Lower leg skin (tissue), 4 donors: ENCODE data around the gene CA5A. TPM values are rescaled to one million over a fixed set of nuclear protein-coding genes. Genes with fewer than 3 reads are reported as not detected.

Experiments used
- DNase-seq, 2 donors: peaks; one replicate each; pipeline ENCODE4 v3.0.0-alpha.2; 2019; ENCODE audit warnings: low spot score in 2 of 2
- H3K4me3 ChIP-seq: fragments of 200-600 bp; sonication (generic); 2 replicates; pipeline ENCODE4 v1.5.1; 2017; ENCODE audit warnings: mild to moderate bottlenecking, low read depth; ENCODE audit not compliant: poor library complexity, severe bottlenecking
- POLR2A ChIP-seq, 2 donors: fragments of 450-650 bp; IDR thresholded peaks; one replicate each; pipeline ENCODE4 v1.6.1; 2016 to 2017; ENCODE audit warnings: antibody characterized with exemption in 2 of 2, mild to moderate bottlenecking in 1 of 2, moderate library complexity in 1 of 2
- WGBS, 2 donors: methylation state at CpG; one replicate each; pipeline ENCODE4 v1.1.5; 2018; 5-methylcytosine and 5-hydroxymethylcytosine counted together
- intact Hi-C: fragments of 100-400 bp; cut with DNase I; formaldehyde crosslinking; loops from one replicate; pipeline ENCODE4 v1.15.0; 2023; ENCODE audit warnings: low total_unique reads
- total RNA-seq, 4 donors: library from RNA; depleted of rRNA; stranded (reverse); fragments of >200 nt; gene quantifications; one replicate each; pipeline ENCODE4 v1.1.0, GENCODE V29; 2016
- TF ChIP-seq, protein P1 (sequence below), 3 donors: fragments of 450-650 bp; IDR thresholded peaks; one replicate each; pipeline ENCODE4 v1.5.1; 2016; ENCODE audit warnings: antibody characterized with exemption in 3 of 3, mild to moderate bottlenecking in 3 of 3, moderate library complexity in 2 of 3

CA5A gene
- total RNA-seq, 4 donors from 2014 or later: not detected

DNA sequence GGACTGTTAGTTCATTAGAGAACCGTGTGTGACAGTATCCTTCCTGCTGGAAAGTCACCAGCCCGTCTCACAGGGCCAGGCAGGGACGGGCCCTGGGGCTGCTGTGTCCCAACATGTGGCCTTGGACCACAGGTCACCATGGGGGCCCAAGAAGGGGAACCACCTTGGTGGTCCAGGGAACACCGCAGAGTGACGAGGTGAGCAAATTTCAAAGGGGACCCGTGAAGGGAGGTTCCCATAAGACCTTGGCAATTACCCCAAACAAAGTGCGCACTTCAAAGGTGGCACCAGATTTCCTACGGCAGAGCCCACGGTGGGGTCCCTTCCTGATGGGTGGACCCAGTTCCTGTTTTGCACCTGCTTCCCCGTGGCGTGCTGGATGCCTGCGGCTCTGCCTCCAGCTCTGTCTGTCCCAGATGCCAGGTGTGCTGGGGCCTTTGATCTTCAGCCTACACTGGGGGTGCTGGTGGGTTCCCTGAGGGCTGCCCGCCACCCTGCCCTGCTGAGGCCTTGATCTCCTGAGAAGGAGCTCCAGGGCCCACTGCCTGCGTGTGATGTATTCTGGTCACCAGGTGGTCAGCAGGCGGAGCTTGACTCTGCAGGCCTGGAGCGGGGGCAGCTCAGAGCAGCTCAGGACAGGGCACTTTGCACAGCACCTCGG is 94.0 kb downstream of the CA5A start:
- no peak for DNase-seq
- WGBS, 2 donors: 75 to 76% methylated on average over 16 to 17 of the region's 17 CpGs
- TF ChIP-seq POLR2A (IDR thresholded peaks at IDR 0.05): no peak
- TF ChIP-seq, protein P1, sequence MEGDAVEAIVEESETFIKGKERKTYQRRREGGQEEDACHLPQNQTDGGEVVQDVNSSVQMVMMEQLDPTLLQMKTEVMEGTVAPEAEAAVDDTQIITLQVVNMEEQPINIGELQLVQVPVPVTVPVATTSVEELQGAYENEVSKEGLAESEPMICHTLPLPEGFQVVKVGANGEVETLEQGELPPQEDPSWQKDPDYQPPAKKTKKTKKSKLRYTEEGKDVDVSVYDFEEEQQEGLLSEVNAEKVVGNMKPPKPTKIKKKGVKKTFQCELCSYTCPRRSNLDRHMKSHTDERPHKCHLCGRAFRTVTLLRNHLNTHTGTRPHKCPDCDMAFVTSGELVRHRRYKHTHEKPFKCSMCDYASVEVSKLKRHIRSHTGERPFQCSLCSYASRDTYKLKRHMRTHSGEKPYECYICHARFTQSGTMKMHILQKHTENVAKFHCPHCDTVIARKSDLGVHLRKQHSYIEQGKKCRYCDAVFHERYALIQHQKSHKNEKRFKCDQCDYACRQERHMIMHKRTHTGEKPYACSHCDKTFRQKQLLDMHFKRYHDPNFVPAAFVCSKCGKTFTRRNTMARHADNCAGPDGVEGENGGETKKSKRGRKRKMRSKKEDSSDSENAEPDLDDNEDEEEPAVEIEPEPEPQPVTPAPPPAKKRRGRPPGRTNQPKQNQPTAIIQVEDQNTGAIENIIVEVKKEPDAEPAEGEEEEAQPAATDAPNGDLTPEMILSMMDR (IDR thresholded peaks at IDR 0.05): no peak
- intact Hi-C loops: no loop called here
- H3K4me3 ChIP-seq: no peak overlapping the region

DNA sequence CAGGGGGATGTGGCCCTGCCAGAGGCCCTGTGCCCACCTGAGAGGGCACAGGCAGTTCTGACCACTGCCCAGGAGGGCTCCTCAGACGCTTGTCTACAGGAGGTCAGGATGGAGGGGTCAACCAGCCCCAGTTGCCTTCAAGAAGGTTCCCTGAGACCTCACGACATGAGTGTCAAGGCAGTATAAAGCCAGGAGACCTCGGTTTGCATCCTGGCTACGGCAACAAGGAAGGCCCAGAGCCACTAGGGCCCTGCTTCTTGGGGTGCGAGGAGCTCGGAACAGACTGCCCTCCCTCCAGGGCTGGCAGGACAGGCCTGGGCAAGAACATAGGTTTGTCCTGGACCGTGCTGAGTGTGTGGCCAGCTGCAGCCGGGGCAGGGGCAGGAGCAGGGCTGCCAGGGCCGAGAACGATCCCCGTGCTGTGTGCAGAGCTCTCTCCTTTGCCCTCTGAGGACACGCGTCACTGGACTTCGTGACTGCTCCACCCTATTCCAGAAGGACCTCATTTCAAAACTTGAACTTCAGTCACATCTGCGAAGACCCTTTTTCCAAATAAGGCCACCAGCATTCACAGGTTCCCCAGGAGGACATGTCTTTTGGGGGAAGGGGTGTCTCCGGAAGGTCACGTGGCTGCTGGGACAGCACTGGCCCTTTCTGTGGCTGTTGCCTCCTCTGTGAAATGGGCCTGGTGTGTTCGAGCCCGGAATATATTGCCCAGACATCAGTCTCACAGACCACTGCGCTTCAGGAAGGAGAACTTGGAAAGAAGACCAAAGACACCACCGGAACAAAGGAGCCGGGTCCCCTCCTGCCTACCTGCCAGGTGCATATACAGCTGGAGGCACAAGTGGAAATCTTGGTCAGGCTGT is 94.8 kb downstream of the CA5A start:
- intact Hi-C loops: no loop called here
- TF ChIP-seq, protein P1 (IDR thresholded peaks at IDR 0.05): no peak
- no peak for TF ChIP-seq POLR2A (IDR thresholded peaks at IDR 0.05)
- no peak for DNase-seq
- WGBS, 2 donors: 92% methylated on average over 22 of the region's 22 CpGs
- no peak overlapping the region for H3K4me3 ChIP-seq

DNA sequence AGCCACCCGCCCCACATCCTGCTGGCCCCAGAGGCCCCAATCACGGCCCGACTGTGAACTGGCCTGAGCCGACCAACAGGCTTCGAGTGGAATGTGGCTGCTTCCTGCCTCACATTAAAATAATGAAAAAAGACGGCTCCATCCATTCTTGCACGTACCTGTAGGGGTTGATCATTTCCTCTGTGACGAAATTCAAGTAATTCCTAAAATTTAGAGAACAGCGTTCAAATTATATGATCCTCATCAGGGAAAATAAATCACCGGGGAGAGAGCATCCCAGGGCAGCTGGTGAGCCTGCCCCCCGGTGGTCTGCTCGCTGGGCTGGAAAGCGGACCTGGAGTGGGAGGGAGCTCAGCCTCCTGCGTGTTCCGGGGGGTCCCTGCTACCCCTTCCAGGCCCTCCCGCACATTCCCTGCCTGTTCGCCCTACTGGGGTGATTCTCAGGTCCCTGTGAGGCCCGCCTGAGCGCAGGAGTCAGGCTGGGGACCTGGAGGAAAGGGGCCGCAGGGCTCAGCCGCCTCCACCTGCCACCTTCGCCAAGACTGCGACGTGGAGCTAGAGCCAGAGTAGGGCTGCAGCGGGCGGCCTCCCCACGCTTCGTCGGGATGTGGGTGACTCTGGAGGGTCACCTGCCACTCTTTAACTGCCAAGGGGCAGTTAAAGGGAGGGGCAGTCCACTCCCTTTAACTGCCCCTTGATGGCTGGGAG is 95.9 kb downstream of the CA5A start:
- TF ChIP-seq POLR2A (IDR thresholded peaks at IDR 0.05): no peak
- TF ChIP-seq, protein P1 (IDR thresholded peaks at IDR 0.05): no peak
- DNase-seq: no peak
- 87 to 91% methylated on average over 23 to 27 of the region's 29 CpGs for WGBS, 2 donors
- H3K4me3 ChIP-seq: no peak overlapping the region
- intact Hi-C loops: no loop called here

DNA sequence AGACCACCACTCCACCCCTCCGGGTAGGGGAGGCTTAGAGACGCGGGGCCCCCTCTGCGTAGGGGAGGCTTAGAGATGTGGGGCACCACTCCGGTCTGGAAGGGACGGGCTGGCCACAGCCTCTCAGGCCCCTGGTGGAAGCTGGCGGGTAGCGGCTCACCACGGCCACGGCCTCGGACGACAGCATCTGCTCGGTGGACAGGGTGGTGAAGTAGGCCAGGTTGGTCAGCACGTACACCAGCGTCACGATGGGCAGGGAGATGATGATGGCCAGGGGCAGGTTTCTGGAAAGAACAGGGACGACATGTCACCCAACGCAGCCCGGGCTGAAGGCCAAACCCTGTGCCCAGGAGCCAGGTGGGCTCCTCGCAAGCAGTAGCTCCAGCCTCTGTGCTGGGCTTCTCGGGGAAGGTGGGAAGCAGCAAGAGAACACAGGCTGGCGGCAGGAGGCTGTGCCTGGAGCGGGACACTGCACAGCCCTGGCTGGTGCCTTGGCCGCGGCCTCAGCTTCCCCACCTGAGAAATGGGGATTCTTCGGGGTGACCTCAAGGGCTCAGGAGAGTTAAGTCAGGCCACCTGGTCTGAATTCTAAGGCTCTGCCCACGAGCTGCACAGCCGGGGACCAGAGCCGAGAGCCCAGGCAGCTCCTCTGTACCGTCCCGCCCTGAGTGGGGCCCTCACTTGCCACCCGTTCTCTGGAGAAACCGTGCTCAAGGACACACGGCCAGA is 96.6 kb downstream of the CA5A start:
- TF ChIP-seq POLR2A (IDR thresholded peaks at IDR 0.05): no peak
- TF ChIP-seq, protein P1 (IDR thresholded peaks at IDR 0.05): no peak
- intact Hi-C loops: no loop called here
- DNase-seq: no peak
- no peak overlapping the region for H3K4me3 ChIP-seq
- 88 to 91% methylated on average over 27 to 31 of the region's 34 CpGs for WGBS, 2 donors
